Mucosa of stomach (tissue), 1 donor: ENCODE measurements around the gene SLC1A5.
A peak's percentile ranks its signal among the peaks of the same experiment; 100 is the strongest.
"Not testable (repeated sequence)": the region's sequence is repeated elsewhere in the genome, so short reads cannot be mapped to it uniquely, and the experiment has no call there.

ENCODE experiments used
- H3K27me3 ChIP-seq: one replicate; pipeline ENCODE4 v1.7.0; 2013; ENCODE audit warnings: mild to moderate bottlenecking, low read length; ENCODE audit not compliant: control insufficient read depth, insufficient read depth
- H3K36me3 ChIP-seq: one replicate; pipeline ENCODE4 v1.7.0; 2013; ENCODE audit warnings: low read length; ENCODE audit not compliant: control insufficient read depth, insufficient read depth
- H3K4me1 ChIP-seq: one replicate; pipeline ENCODE4 v1.7.0; 2013; ENCODE audit warnings: mild to moderate bottlenecking, low read length; ENCODE audit not compliant: control insufficient read depth, insufficient read depth
- H3K4me3 ChIP-seq: one replicate; pipeline ENCODE4 v1.7.0; 2013; ENCODE audit warnings: low read length
- H3K9ac ChIP-seq: one replicate; pipeline ENCODE4 v1.7.0; 2013; ENCODE audit warnings: mild to moderate bottlenecking, low read length, moderate library complexity
- H3K9me3 ChIP-seq: one replicate; pipeline ENCODE4 v1.7.0; 2013; ENCODE audit warnings: mild to moderate bottlenecking, low read length, moderate library complexity; ENCODE audit not compliant: control insufficient read depth
- donor health status: Pancreatic carcinoma.

SLC1A5 gene

GRCh38 chr19:46788262-46788967 is at the start of gene SLC1A5:
Gene SLC1A5 (minus strand): TSS chr19:46788594. CDS start chr19:46787965, 629 bp downstream.
- H3K4me1 ChIP-seq = peaks cover 48% of the 10 kb centered on the region

GRCh38 chr19:46838160-46838559 is 49.8 kb upstream of the SLC1A5 start:
- no peaks in the 10 kb centered on the region for H3K9me3 ChIP-seq
- H3K4me1 ChIP-seq = peaks cover 18% of the 10 kb centered on the region
- no peaks in the 10 kb centered on the region for H3K36me3 ChIP-seq
- H3K9ac ChIP-seq = no peak overlapping the region
- H3K27me3 ChIP-seq = no peaks in the 10 kb centered on the region
- no peak overlapping the region for H3K4me3 ChIP-seq

More at GRCh38 chr19:46788262-46788967, at the start of gene SLC1A5:
- Histone ChIP-seq H3K9ac (peak within 1 kb of the TSS; percentile 86), H3K27me3 (no peaks in the 10 kb centered on the region), H3K36me3 (no peaks in the 10 kb centered on the region), H3K9me3 (no peaks in the 10 kb centered on the region), H3K4me3 (peak within 1 kb of the TSS; percentile 57)

GRCh38 chr19:46834984-46835383 is 46.6 kb upstream of the SLC1A5 start:
- H3K27me3 ChIP-seq = no peaks in the 10 kb centered on the region
- H3K9me3 ChIP-seq = no peaks in the 10 kb centered on the region
- peaks cover 8% of the 10 kb centered on the region for H3K4me1 ChIP-seq
- H3K4me3 ChIP-seq = no peak overlapping the region
- H3K9ac ChIP-seq = no peak overlapping the region
- H3K36me3 ChIP-seq = no peaks in the 10 kb centered on the region

- H3K4me3 ChIP-seq = no peak overlapping the region
- H3K9me3 ChIP-seq = no peaks in the 10 kb centered on the region
- H3K4me1 ChIP-seq = no peaks in the 10 kb centered on the region
- no peaks in the 10 kb centered on the region for H3K36me3 ChIP-seq
- no peak overlapping the region for H3K9ac ChIP-seq
- no peaks in the 10 kb centered on the region for H3K27me3 ChIP-seq
Measured at GRCh38 chr19:46834121-46834520, 45.7 kb upstream of the SLC1A5 start.

- Histone ChIP-seq H3K9ac (no peak overlapping the region), H3K4me3 (no peak overlapping the region), H3K36me3 (no peaks in the 10 kb centered on the region), H3K4me1 (no peaks in the 10 kb centered on the region), H3K27me3 (no peaks in the 10 kb centered on the region), H3K9me3 (no peaks in the 10 kb centered on the region)
Measured at GRCh38 chr19:46830864-46831263, 42.5 kb upstream of the SLC1A5 start.

- H3K4me3 ChIP-seq = no peak overlapping the region
- no peak overlapping the region for H3K9ac ChIP-seq
- no peaks in the 10 kb centered on the region for H3K9me3 ChIP-seq
- no peaks in the 10 kb centered on the region for H3K27me3 ChIP-seq
- H3K4me1 ChIP-seq = no peaks in the 10 kb centered on the region
- no peaks in the 10 kb centered on the region for H3K36me3 ChIP-seq
Measured at GRCh38 chr19:46828484-46828883, 40.1 kb upstream of the SLC1A5 start.

- no peak overlapping the region for H3K4me3 ChIP-seq
- H3K9me3 ChIP-seq = no peaks in the 10 kb centered on the region
- peaks cover 9% of the 10 kb centered on the region for H3K4me1 ChIP-seq
- H3K27me3 ChIP-seq = no peaks in the 10 kb centered on the region
- H3K36me3 ChIP-seq = no peaks in the 10 kb centered on the region
- H3K9ac ChIP-seq = no peak overlapping the region
Measured at GRCh38 chr19:46825731-46826055, 37.3 kb upstream of the SLC1A5 start.

- no peaks in the 10 kb centered on the region for H3K36me3 ChIP-seq
- H3K27me3 ChIP-seq = no peaks in the 10 kb centered on the region
- no peak overlapping the region for H3K4me3 ChIP-seq
- no peak overlapping the region for H3K9ac ChIP-seq
- H3K9me3 ChIP-seq = no peaks in the 10 kb centered on the region
- peaks cover 10% of the 10 kb centered on the region for H3K4me1 ChIP-seq
Measured at GRCh38 chr19:46824890-46825730, 36.7 kb upstream of the SLC1A5 start.

GRCh38 chr19:46823049-46823448 is 34.7 kb upstream of the SLC1A5 start:
- H3K9me3 ChIP-seq = no peaks in the 10 kb centered on the region
- no peaks in the 10 kb centered on the region for H3K27me3 ChIP-seq
- no peak overlapping the region for H3K4me3 ChIP-seq
- no peak overlapping the region for H3K9ac ChIP-seq
- peaks cover 10% of the 10 kb centered on the region for H3K4me1 ChIP-seq
- H3K36me3 ChIP-seq = no peaks in the 10 kb centered on the region

- not testable (repeated sequence) for H3K36me3 ChIP-seq, H3K27me3 ChIP-seq, H3K9me3 ChIP-seq, H3K4me3 ChIP-seq, H3K9ac ChIP-seq
- H3K4me1 ChIP-seq = peaks cover 10% of the 10 kb centered on the region
Measured at GRCh38 chr19:46822410-46822787, 34.0 kb upstream of the SLC1A5 start.

GRCh38 chr19:46821512-46822409 is 33.4 kb upstream of the SLC1A5 start:
- H3K27me3 ChIP-seq = no peaks in the 10 kb centered on the region
- H3K4me1 ChIP-seq = peaks cover 10% of the 10 kb centered on the region
- H3K9me3 ChIP-seq = no peaks in the 10 kb centered on the region
- H3K4me3 ChIP-seq = no peak overlapping the region
- H3K9ac ChIP-seq = no peak overlapping the region
- H3K36me3 ChIP-seq = no peaks in the 10 kb centered on the region

- peaks cover 11% of the 10 kb centered on the region for H3K4me1 ChIP-seq
- H3K36me3 ChIP-seq = no peaks in the 10 kb centered on the region
- H3K9me3 ChIP-seq = no peaks in the 10 kb centered on the region
- H3K27me3 ChIP-seq = no peaks in the 10 kb centered on the region
- H3K4me3 ChIP-seq = no peak overlapping the region
- no peak overlapping the region for H3K9ac ChIP-seq
Measured at GRCh38 chr19:46818812-46819211, 30.4 kb upstream of the SLC1A5 start.
